Measurements from ENCODE around the gene RIBC1. TPM values are rescaled to one million over a fixed set of nuclear protein-coding genes. Genes with fewer than 3 reads are reported as not detected.

Gene RIBC1
- total RNA-seq, 1 donor from 2014 or later, result 2.0 TPM

GRCh38 chrX:53476371-53476770 is 53.7 kb downstream of the RIBC1 start:
- peaks cover 18% of the 10 kb centered on the region for H3K27me3 Mint-ChIP-seq (ENCODE audit: low read depth)
- H3K4me3 Mint-ChIP-seq, result no peak overlapping the region
- no peaks in the 10 kb centered on the region for H3K4me1 Mint-ChIP-seq
- no peaks in the 10 kb centered on the region for H3K36me3 Mint-ChIP-seq
- TF ChIP-seq, protein P1, sequence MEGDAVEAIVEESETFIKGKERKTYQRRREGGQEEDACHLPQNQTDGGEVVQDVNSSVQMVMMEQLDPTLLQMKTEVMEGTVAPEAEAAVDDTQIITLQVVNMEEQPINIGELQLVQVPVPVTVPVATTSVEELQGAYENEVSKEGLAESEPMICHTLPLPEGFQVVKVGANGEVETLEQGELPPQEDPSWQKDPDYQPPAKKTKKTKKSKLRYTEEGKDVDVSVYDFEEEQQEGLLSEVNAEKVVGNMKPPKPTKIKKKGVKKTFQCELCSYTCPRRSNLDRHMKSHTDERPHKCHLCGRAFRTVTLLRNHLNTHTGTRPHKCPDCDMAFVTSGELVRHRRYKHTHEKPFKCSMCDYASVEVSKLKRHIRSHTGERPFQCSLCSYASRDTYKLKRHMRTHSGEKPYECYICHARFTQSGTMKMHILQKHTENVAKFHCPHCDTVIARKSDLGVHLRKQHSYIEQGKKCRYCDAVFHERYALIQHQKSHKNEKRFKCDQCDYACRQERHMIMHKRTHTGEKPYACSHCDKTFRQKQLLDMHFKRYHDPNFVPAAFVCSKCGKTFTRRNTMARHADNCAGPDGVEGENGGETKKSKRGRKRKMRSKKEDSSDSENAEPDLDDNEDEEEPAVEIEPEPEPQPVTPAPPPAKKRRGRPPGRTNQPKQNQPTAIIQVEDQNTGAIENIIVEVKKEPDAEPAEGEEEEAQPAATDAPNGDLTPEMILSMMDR (IDR thresholded peaks at IDR 0.05; ENCODE audit: unreplicated experiment), result no peak
- DNase-seq (ENCODE audit: low spot score in 2 of 2, unreplicated experiment in 2 of 2), result no peak
- peaks cover 30% of the 10 kb centered on the region for H3K9me3 Mint-ChIP-seq
- no peak overlapping the region for H3K27ac Mint-ChIP-seq

GRCh38 chrX:53479301-53479700 is 56.6 kb downstream of the RIBC1 start:
- TF ChIP-seq, protein P1 (IDR thresholded peaks at IDR 0.05; ENCODE audit: unreplicated experiment), result no peak
- Mint-ChIP-seq H3K27me3 (ENCODE audit: low read depth) (peaks cover 8% of the 10 kb centered on the region), H3K9me3 (peaks cover 27% of the 10 kb centered on the region), H3K27ac (no peak overlapping the region), H3K4me3 (no peak overlapping the region), H3K4me1 (no peaks in the 10 kb centered on the region), H3K36me3 (no peaks in the 10 kb centered on the region)
- DNase-seq (ENCODE audit: low spot score in 2 of 2, unreplicated experiment in 2 of 2), result no peak

Small RNAs within 50 kb of the gene (microRNA-seq; reads per million reads assigned to microRNA genes)
- 0.88 reads per million for gene MIR6857

Other genes starting within 250 kb of the RIBC1 start
- gene KDM5C, start 197.7 kb upstream of the RIBC1 start, total RNA-seq, result 128 to 134 TPM (median 128 TPM) in 3 replicates
- gene IQSEC2, start 141.3 kb upstream of the RIBC1 start, total RNA-seq, result 19.8 to 23.0 TPM (median 22.2 TPM) in 3 replicates
- gene SMC1A, start 219 bp upstream of the RIBC1 start, total RNA-seq, result 58.2 to 66.2 TPM (median 65.1 TPM) in 3 replicates
- 65.8 to 70.1 TPM (median 68.6 TPM) in 3 replicates for gene HSD17B10, start 11.5 kb downstream of the RIBC1 start, total RNA-seq